ENCODE data around the gene TPPP.
"Not testable (repeated sequence)": the region's sequence is repeated elsewhere in the genome, so short reads cannot be mapped to it uniquely, and the experiment has no call there.

GRCh38 chr5:682216-682615, 10.9 kb downstream of the TPPP start:
- TF ChIP-seq POLR2A (IDR thresholded peaks at IDR 0.05; ENCODE audit: borderline replicate concordance, extremely low read depth, insufficient read depth, insufficient read length); EZH2phosphoT487 (IDR thresholded peaks at IDR 0.05; ENCODE audit: borderline replicate concordance); YY1 (IDR thresholded peaks at IDR 0.05; ENCODE audit: extremely low read depth, insufficient replicate concordance, low read depth, low read length); POLR2AphosphoS5 (IDR thresholded peaks at IDR 0.05; ENCODE audit: low read depth, low read length); CTCF (IDR thresholded peaks at IDR 0.05 in 2 of 3, conservative IDR thresholded peaks at IDR 0.05 in 1 of 3; ENCODE audit: borderline replicate concordance in 1 of 3, insufficient read depth in 1 of 3, low read depth in 2 of 3, low read length in 2 of 3); CEBPB (IDR thresholded peaks at IDR 0.05; ENCODE audit: low read depth); EZH2 (IDR thresholded peaks at IDR 0.05); TCF7L2 (IDR thresholded peaks at IDR 0.05; ENCODE audit: borderline replicate concordance, extremely low read depth, insufficient read depth, insufficient read length); EGR1 (IDR thresholded peaks at IDR 0.05; ENCODE audit: low read depth); SIN3A (IDR thresholded peaks at IDR 0.05; ENCODE audit: low read depth); MAX (IDR thresholded peaks at IDR 0.05); FOSL1 (IDR thresholded peaks at IDR 0.05; ENCODE audit: low read depth); SRF (IDR thresholded peaks at IDR 0.05; ENCODE audit: low read depth); ATF3 (IDR thresholded peaks at IDR 0.05): not testable (repeated sequence)
